HL-60 (cell line): ENCODE measurements around the gene PSENEN.

Experiments used
- DNase-seq, 2 experiments: peaks; one replicate each; pipeline ENCODE4 v3.0.0-alpha.2; 2010 to 2020; ENCODE audit warnings: low read depth in 1 of 2, low spot score in 1 of 2
- H3K27ac ChIP-seq: fragments of 250-450 bp; sonication (Bioruptor Pico); replicated peaks from 2 replicates; pipeline ENCODE4 v1.5.1; 2020; ENCODE audit warnings: mild to moderate bottlenecking, moderate library complexity
- H3K27me3 ChIP-seq: fragments of 250-450 bp; sonication (Bioruptor Pico); 2 replicates; pipeline ENCODE4 v1.5.1; 2021; ENCODE audit warnings: mild to moderate bottlenecking, moderate library complexity; ENCODE audit not compliant: insufficient read depth, poor library complexity, severe bottlenecking
- H3K4me3 ChIP-seq: replicated peaks from 2 replicates; pipeline ENCODE4 v1.5.1; 2011; ENCODE audit warnings: mild to moderate bottlenecking, control low read depth, low read length; ENCODE audit not compliant: insufficient read depth
- CTCF ChIP-seq: IDR thresholded peaks from one replicate; pipeline ENCODE4 v1.5.1; 2011; ENCODE audit warnings: low read length, control low read depth, inconsistent platforms; ENCODE audit not compliant: insufficient read depth
- GABPA ChIP-seq: IDR thresholded peaks from 2 replicates; pipeline ENCODE4 v1.6.1; 2012; ENCODE audit warnings: low read depth
- POLR2AphosphoS5 ChIP-seq: IDR thresholded peaks from 2 replicates; pipeline ENCODE4 v1.6.1; 2012; ENCODE audit warnings: low read depth
- REST ChIP-seq: IDR thresholded peaks from 2 replicates; pipeline ENCODE4 v1.6.1; 2012; ENCODE audit warnings: low read depth; ENCODE audit not compliant: insufficient replicate concordance
- SPI1 ChIP-seq: IDR thresholded peaks from 2 replicates; pipeline ENCODE4 v1.6.1; 2012; ENCODE audit warnings: low read depth, mild to moderate bottlenecking, borderline replicate concordance

PSENEN gene

DNA sequence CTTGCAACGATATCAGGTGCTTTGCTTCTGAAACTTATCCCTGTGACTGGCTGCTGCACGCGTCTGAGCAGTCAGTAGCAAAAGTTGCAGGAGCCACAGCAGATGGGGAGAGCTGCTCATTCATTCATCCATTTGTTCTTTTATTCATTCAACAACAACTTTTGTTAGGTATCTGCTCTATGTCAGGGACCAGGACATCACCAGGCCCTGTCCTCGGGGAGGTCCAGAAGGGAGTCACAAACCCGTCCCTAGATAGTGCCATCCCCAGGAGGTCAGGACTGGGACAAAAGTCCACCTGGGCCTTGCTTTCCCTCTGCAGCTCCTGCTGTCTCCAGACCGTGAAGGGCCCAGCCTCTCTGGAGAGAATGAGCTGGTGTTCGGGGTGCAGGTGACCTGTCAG lies 32.5 kb downstream of the PSENEN start:
- no peak for TF ChIP-seq REST
- TF ChIP-seq SPI1: no peak
- TF ChIP-seq POLR2AphosphoS5: no peak
- no peak for TF ChIP-seq CTCF
- no peak for TF ChIP-seq GABPA
- no peak overlapping the region for H3K27ac ChIP-seq
- H3K4me3 ChIP-seq: no peak overlapping the region
- no peaks in the 10 kb centered on the region for H3K27me3 ChIP-seq
- no peak for DNase-seq

DNA sequence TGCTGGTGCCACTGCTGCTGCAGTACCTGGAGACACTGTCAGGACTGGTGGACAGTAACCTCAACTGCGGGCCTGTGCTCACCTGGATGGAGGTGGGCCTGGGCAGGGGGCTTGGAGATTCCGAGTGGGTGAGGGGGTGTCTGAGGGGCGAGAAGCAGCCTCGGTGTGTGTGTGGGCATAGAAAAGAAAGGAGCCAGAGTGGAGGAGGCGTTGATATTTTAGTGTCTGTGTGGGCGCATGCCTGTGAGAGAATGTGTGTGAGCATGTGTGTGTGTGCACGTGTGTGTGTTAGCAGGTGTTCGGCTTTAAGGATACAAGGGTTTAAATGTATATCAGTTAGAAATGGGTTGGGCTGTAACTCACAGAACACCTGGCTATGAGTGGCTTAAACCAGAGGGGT lies 33.6 kb downstream of the PSENEN start:
- TF ChIP-seq SPI1: no peak
- no peak for TF ChIP-seq CTCF
- no peak for TF ChIP-seq GABPA
- no peak for TF ChIP-seq POLR2AphosphoS5
- no peak for TF ChIP-seq REST
- Histone ChIP-seq H3K27ac (no peak overlapping the region), H3K4me3 (no peak overlapping the region), H3K27me3 (no peaks in the 10 kb centered on the region)
- no peak for DNase-seq

GRCh38 chr19:35780058-35780457 lies 34.6 kb downstream of the PSENEN start:
- no peak overlapping the region for H3K27ac ChIP-seq
- DNase-seq: no peak
- H3K4me3 ChIP-seq: no peak overlapping the region
- TF ChIP-seq POLR2AphosphoS5: no peak
- no peak for TF ChIP-seq REST
- TF ChIP-seq CTCF: no peak
- no peak for TF ChIP-seq SPI1
- no peak for TF ChIP-seq GABPA
- H3K27me3 ChIP-seq: no peaks in the 10 kb centered on the region
